Regular cardiac myocyte (primary cell): ENCODE measurements around the gene IRF5. TPM values are rescaled to one million over a fixed set of nuclear protein-coding genes. Genes with fewer than 3 reads are reported as not detected.

Experiments
- total RNA-seq: library from RNA; depleted of rRNA; stranded (reverse); fragments of >200 nt; gene quantifications from 2 replicates; pipeline ENCODE4 v1.2.3, GENCODE V29; 2014

IRF5 gene, protein sequence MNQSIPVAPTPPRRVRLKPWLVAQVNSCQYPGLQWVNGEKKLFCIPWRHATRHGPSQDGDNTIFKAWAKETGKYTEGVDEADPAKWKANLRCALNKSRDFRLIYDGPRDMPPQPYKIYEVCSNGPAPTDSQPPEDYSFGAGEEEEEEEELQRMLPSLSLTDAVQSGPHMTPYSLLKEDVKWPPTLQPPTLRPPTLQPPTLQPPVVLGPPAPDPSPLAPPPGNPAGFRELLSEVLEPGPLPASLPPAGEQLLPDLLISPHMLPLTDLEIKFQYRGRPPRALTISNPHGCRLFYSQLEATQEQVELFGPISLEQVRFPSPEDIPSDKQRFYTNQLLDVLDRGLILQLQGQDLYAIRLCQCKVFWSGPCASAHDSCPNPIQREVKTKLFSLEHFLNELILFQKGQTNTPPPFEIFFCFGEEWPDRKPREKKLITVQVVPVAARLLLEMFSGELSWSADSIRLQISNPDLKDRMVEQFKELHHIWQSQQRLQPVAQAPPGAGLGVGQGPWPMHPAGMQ
- total RNA-seq, result under 0.01 and 0.56 TPM in 2 replicates

DNA sequence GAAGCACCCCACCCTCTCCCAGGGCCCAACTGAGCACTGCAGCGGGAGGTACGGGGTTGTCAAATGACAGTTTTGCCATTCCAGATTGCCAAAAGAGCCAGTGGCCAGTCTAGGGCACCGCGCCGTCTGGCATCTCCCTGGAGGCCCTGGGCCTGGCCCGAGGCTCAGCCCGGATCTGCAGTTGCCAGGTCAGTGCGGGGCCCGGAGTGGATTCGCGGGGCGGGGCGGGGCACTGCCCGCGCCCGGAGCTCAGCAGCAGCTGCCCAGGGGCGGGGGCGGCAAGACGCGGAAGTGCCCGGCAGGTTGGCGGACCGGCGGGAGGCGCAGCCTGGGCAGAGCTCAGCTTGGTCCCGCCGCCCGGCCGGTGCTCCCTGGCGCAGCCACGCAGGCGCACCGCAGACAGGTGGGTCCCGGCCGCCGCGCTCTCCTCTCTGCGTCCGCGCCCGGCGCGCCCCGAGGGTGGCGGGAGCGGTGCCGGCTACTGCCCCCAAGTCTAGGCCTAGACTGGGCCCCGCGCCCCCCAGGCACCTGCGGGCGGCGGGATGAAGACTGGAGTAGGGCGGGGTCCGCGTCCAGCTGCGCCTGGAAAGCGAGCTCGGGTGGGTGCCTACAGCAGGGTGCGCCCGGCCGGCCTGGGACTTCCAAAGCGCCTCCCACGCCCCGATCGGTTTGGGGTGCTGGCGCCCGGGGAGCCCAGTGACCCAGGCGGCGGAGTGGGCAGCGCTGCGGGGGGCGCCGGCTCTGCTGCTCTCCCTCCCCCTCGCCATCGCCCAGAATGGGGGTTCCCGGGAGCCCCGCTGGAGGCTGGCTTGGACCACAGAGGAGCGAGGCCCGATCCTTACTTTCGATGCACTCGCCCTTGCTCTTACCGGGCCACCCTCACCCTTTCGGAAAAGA, at the start of gene IRF5:
TSS of gene IRF5 (plus strand) at position 281 of the 897 bp plus-strand sequence. CDS start 4,155 bp downstream, outside the sequence.

DNA sequence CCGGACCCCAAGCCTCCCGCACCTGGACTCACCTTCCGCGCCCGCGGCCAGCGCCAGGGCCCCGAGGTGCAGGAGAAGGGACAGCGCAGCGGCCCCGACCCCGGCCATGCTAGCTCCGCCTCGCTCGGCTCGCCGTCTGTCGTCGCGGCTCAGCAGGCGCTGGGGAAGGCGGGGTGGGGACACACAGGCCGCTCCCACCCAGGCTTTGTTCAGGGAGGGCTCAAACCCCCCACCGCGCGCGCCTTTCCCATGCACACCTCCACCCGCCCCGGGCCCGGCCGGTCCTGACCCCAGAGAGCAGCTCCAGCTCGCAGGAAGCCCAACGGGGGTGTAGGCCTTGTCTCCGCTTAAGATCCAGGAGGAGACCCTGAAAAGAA, 27.2 kb upstream of the IRF5 start, which contains the start of gene KCP:
TSS of gene KCP (minus strand) at position 141 of the 377 bp plus-strand sequence. CDS start at position 108, 33 bp downstream.

Other genes with a start within 250 kb of the IRF5 start
- gene CALU, start 198.6 kb upstream of the IRF5 start, total RNA-seq, result 1,245 and 1,624 TPM in 2 replicates
- not detected in 2 replicates for gene OPN1SW, start 162.1 kb upstream of the IRF5 start, total RNA-seq
- gene CCDC136, start 146.0 kb upstream of the IRF5 start, total RNA-seq, result 2.9 and 7.6 TPM in 2 replicates
- 176 and 417 TPM in 2 replicates for gene FLNC, start 107.5 kb upstream of the IRF5 start, total RNA-seq
- 87.6 and 163 TPM in 2 replicates for gene ATP6V1F, start 75.1 kb upstream of the IRF5 start, total RNA-seq
- 0.19 and 1.4 TPM in 2 replicates for gene KCP, start 27.2 kb upstream of the IRF5 start, total RNA-seq
- 64.3 and 81.3 TPM in 2 replicates for gene TNPO3, start 117.2 kb downstream of the IRF5 start, total RNA-seq
- gene TSPAN33, start 206.8 kb downstream of the IRF5 start, total RNA-seq, result 0.19 and 0.85 TPM in 2 replicates